Fibroblast of lung (primary cell): Measurements from ENCODE around the gene PPP6R3. TPM values are rescaled to one million over a fixed set of nuclear protein-coding genes. Genes with fewer than 3 reads are reported as not detected.

ENCODE experiments used
- DNase-seq, 2 donors: peaks; one replicate each; pipeline versions ENCODE4 v3.0.0 to v3.0.0-alpha.2; 2010; ENCODE audit warnings: low read depth in 2 of 2
- H2AFZ ChIP-seq: 2 replicates; pipeline ENCODE4 v1.5.1; 2012; ENCODE audit warnings: low read length, control low read depth, inconsistent platforms
- H3K27ac ChIP-seq: 2 replicates; pipeline ENCODE4 v1.5.1; 2011; ENCODE audit warnings: low read length, control low read depth; ENCODE audit not compliant: insufficient read depth
- H3K27me3 ChIP-seq: 2 replicates; pipeline ENCODE4 v1.5.1; 2011; ENCODE audit warnings: mild to moderate bottlenecking, low read length; ENCODE audit not compliant: control insufficient read depth, insufficient read depth
- H3K36me3 ChIP-seq: 2 replicates; pipeline ENCODE4 v1.5.1; 2011; ENCODE audit warnings: low read length; ENCODE audit not compliant: control insufficient read depth, insufficient read depth
- H3K4me1 ChIP-seq: 2 replicates; pipeline ENCODE4 v1.5.1; 2011; ENCODE audit warnings: low read length; ENCODE audit not compliant: control insufficient read depth, insufficient read depth; ENCODE audit errors: extremely low read depth
- H3K4me2 ChIP-seq: 2 replicates; pipeline ENCODE4 v1.5.1; 2011; ENCODE audit warnings: low read length, control low read depth; ENCODE audit not compliant: insufficient read depth; ENCODE audit errors: extremely low read depth
- H3K4me3 ChIP-seq, 4 experiments: fragments of 200-600 bp in 1 of 4; sonication (generic) in 1 of 4; replicated peaks in 1 of 4; 2 replicates each; pipeline ENCODE4 v1.5.1; 2011 to 2016; ENCODE audit warnings: low read length in 4 of 4, low read depth in 3 of 4, mild to moderate bottlenecking in 3 of 4, control low read depth in 2 of 4, inconsistent platforms in 1 of 4, mixed read lengths in 1 of 4; ENCODE audit not compliant: insufficient read depth in 1 of 4; ENCODE audit errors: control extremely low read depth in 1 of 4
- H3K79me2 ChIP-seq: 2 replicates; pipeline ENCODE4 v1.5.1; 2012; ENCODE audit warnings: mild to moderate bottlenecking, low read length, inconsistent platforms; ENCODE audit not compliant: control insufficient read depth, insufficient read depth
- H3K9ac ChIP-seq: 2 replicates; pipeline ENCODE4 v1.5.1; 2011; ENCODE audit warnings: mild to moderate bottlenecking, low read length, control low read depth; ENCODE audit not compliant: insufficient read depth
- H3K9me3 ChIP-seq: 2 replicates; pipeline ENCODE4 v1.5.1; 2012; ENCODE audit warnings: low read depth, low read length; ENCODE audit not compliant: control insufficient read depth, insufficient read depth
- H4K20me1 ChIP-seq: 2 replicates; pipeline ENCODE4 v1.5.1; 2011; ENCODE audit warnings: low read length; ENCODE audit not compliant: control insufficient read depth, insufficient read depth; ENCODE audit errors: extremely low read depth
- CTCF ChIP-seq, 2 donors: IDR thresholded peaks in 1 of 2; conservative IDR thresholded peaks in 1 of 2; 1 replicate in 1 of 2; 2 replicates in 1 of 2; pipeline ENCODE4 v1.5.1; 2011 to 2012; ENCODE audit warnings: low read length in 2 of 2, control low read depth in 1 of 2, inconsistent platforms in 1 of 2, low read depth in 1 of 2, mild to moderate bottlenecking in 1 of 2
- EZH2 ChIP-seq: IDR thresholded peaks from 2 replicates; pipeline ENCODE4 v1.5.1; 2012; ENCODE audit warnings: low read length, control low read depth, mild to moderate bottlenecking; ENCODE audit errors: missing control alignments
- polyA plus RNA-seq, 2 donors: library from polyadenylated mRNA; depleted of rRNA in 1 of 2; stranded (reverse) in 1 of 2; unstranded in 1 of 2; fragments of >200 nt; gene quantifications; 2 replicates each; pipeline ENCODE4 v1.2.1, GENCODE V29; 2011 to 2012; ENCODE audit warnings: missing spikeins in 1 of 2
- total RNA-seq: library from RNA; depleted of rRNA; stranded (reverse); fragments of >200 nt; gene quantifications from 2 replicates; pipeline ENCODE4 v1.2.1, GENCODE V29; 2014

The PPP6R3 gene
- total and polyA plus RNA-seq, 2 donors (not counting 1 experiment from before 2014, with no cell fraction given) = 44.2 to 120 TPM

GRCh38 chr11:68646832-68647231 is 186.3 kb downstream of the PPP6R3 start:
- H2AFZ ChIP-seq = no peak overlapping the region
- H3K4me2 ChIP-seq = no peak overlapping the region
- H4K20me1 ChIP-seq = no peaks in the 10 kb centered on the region
- H3K9ac ChIP-seq = no peak overlapping the region
- no peaks in the 10 kb centered on the region for H3K9me3 ChIP-seq
- no peak overlapping the region for H3K4me3 ChIP-seq
- TF ChIP-seq EZH2 (no peak), CTCF (conservative IDR thresholded peaks at IDR 0.05 in 1 of 2, IDR thresholded peaks at IDR 0.05 in 1 of 2; ENCODE audit: low read depth in 1 of 2, low read length in 2 of 2) (no peak)
- H3K27ac ChIP-seq = no peak overlapping the region
- no peaks in the 10 kb centered on the region for H3K4me1 ChIP-seq
- no peak for DNase-seq
- no peaks in the 10 kb centered on the region for H3K36me3 ChIP-seq
- peaks cover 13% of the 10 kb centered on the region for H3K27me3 ChIP-seq
- no peaks in the 10 kb centered on the region for H3K79me2 ChIP-seq

- no peak for TF ChIP-seq EZH2
- TF ChIP-seq CTCF (conservative IDR thresholded peaks at IDR 0.05 in 1 of 2, IDR thresholded peaks at IDR 0.05 in 1 of 2; ENCODE audit: low read depth in 1 of 2, low read length in 2 of 2) = no peak
- Histone ChIP-seq H3K27me3 (peaks cover 10% of the 10 kb centered on the region), H3K4me2 (no peak overlapping the region), H3K9ac (no peak overlapping the region), H3K79me2 (no peaks in the 10 kb centered on the region), H2AFZ (no peak overlapping the region), H3K36me3 (no peaks in the 10 kb centered on the region), H3K4me3 (no peak overlapping the region), H3K27ac (no peak overlapping the region), H3K9me3 (no peaks in the 10 kb centered on the region), H3K4me1 (no peaks in the 10 kb centered on the region), H4K20me1 (no peaks in the 10 kb centered on the region)
- no peak for DNase-seq
Observed at GRCh38 chr11:68649851-68650555, 189.5 kb downstream of the PPP6R3 start.

- H3K27me3 ChIP-seq = peaks cover 14% of the 10 kb centered on the region
- no peaks in the 10 kb centered on the region for H4K20me1 ChIP-seq
- H3K4me2 ChIP-seq = no peak overlapping the region
- TF ChIP-seq EZH2 = no peak
- no peak for TF ChIP-seq CTCF (conservative IDR thresholded peaks at IDR 0.05 in 1 of 2, IDR thresholded peaks at IDR 0.05 in 1 of 2; ENCODE audit: low read depth in 1 of 2, low read length in 2 of 2)
- no peak overlapping the region for H2AFZ ChIP-seq
- no peak overlapping the region for H3K27ac ChIP-seq
- no peaks in the 10 kb centered on the region for H3K36me3 ChIP-seq
- H3K9me3 ChIP-seq = no peaks in the 10 kb centered on the region
- H3K4me1 ChIP-seq = no peaks in the 10 kb centered on the region
- H3K79me2 ChIP-seq = no peaks in the 10 kb centered on the region
- DNase-seq = no peak
- no peak overlapping the region for H3K9ac ChIP-seq
- H3K4me3 ChIP-seq = no peak overlapping the region
Observed at GRCh38 chr11:68650801-68651200, 190.2 kb downstream of the PPP6R3 start.
